Psoas muscle (tissue), 8 donors: ENCODE data around the gene DIS3. TPM values are rescaled to one million over a fixed set of nuclear protein-coding genes. Genes with fewer than 3 reads are reported as not detected.
A peak's percentile ranks its signal among the peaks of the same experiment; 100 is the strongest.
"Not testable (repeated sequence)": the region's sequence is repeated elsewhere in the genome, so short reads cannot be mapped to it uniquely, and the experiment has no call there.

Source experiments
- ATAC-seq, 4 donors: fragments of 200-7000 bp; cut with Tn5 transposase; one replicate each; pipeline ENCODE4 v1.9.1; 2020; ENCODE audit warnings: moderate library complexity in 3 of 4, mild to moderate bottlenecking in 2 of 4
- DNase-seq, 2 donors: peaks; one replicate each; pipeline ENCODE4 v3.0.0-alpha.2; 2020
- H3K27ac ChIP-seq: fragments of 200-600 bp; one replicate; pipeline ENCODE4 v1.8.0; 2022
- H3K27me3 ChIP-seq, 3 donors: fragments of 200-600 bp in 1 of 3; one replicate each; pipeline versions ENCODE4 v1.6.1 to v1.8.0; 2013 to 2022; ENCODE audit warnings: low read length in 2 of 3, mild to moderate bottlenecking in 2 of 3, moderate library complexity in 1 of 3; ENCODE audit not compliant: insufficient read depth in 3 of 3
- H3K36me3 ChIP-seq, 2 donors: fragments of 200-600 bp in 1 of 2; one replicate each; pipeline versions ENCODE4 v1.6.1 to v1.8.0; 2013 to 2022; ENCODE audit warnings: low read depth in 1 of 2, mild to moderate bottlenecking in 1 of 2, moderate library complexity in 1 of 2; ENCODE audit not compliant: insufficient read depth in 1 of 2
- H3K4me1 ChIP-seq: fragments of 200-600 bp; one replicate; pipeline ENCODE4 v1.8.0; 2022
- H3K4me3 ChIP-seq: fragments of 200-600 bp; one replicate; pipeline ENCODE4 v1.8.0; 2022; ENCODE audit warnings: mild to moderate bottlenecking
- H3K9me3 ChIP-seq: fragments of 200-600 bp; one replicate; pipeline ENCODE4 v1.8.0; 2022
- CTCF ChIP-seq: fragments of 200-600 bp; IDR thresholded peaks from one replicate; pipeline ENCODE4 v1.8.0; 2022; ENCODE audit warnings: antibody characterized with exemption
- WGBS, 3 donors: extraction: QIAGEN DNeasy Blood & Tissue Kit; methylation state at CpG; one replicate each; pipeline versions ENCODE4 v1.1.6 to v1.1.7; 2013; 5-methylcytosine and 5-hydroxymethylcytosine counted together
- intact Hi-C, 2 donors: fragments of 100-400 bp; cut with DNase I; formaldehyde crosslinking; loops; one replicate each; pipeline versions ENCODE4 v1.11.0 to v1.14.2; 2022
- polyA plus RNA-seq, 3 donors: library from polyadenylated mRNA; stranded (reverse); fragments of 200-250 nt; gene quantifications; one replicate each; pipeline ENCODE4 v1.2.3, GENCODE V29; 2013
- total RNA-seq, 4 donors: library from RNA; stranded (reverse); fragmentation: NEBNext Ultra II Directional in 2 of 4; extraction: Animal tissue kit (Norgen Biotek cat#: 25700) in 2 of 4; gene quantifications; one replicate each; pipeline versions ENCODE4 v1.2.1 to v1.2.4, GENCODE V29; 2021 to 2023
- donor health status: healthy with polysubstance abuse.
- donor health status: DM: no; HTN: no; CAD: no; lungs with moderate emphysema.
- donor health status: Bipolar disorder and iron deficiency.
- donor health status: healthy.
- donor health status: DM: yes; HTN: yes; CAD: no.
- donor health status: DM: no; HTN: no; CAD: no.
- donor health status: DM: no; HTN: no; CAD: no.
- donor health status: DM: yes; HTN: yes; CAD: no.

DIS3 gene
- total and polyA plus RNA-seq, 7 donors = 6.4 to 19.7 (median 13.4) TPM

- Histone ChIP-seq H3K4me1 (no peaks in the 10 kb centered on the region), H3K4me3 (no peak overlapping the region), H3K27me3 (no peaks in the 10 kb centered on the region), H3K9me3 (no peaks in the 10 kb centered on the region), H3K27ac (no peak overlapping the region), H3K36me3 (peaks cover 5 to 72% of the 10 kb centered on the region in 2 donors)
- intact Hi-C loops = no loop called here
- 61 to 70% (median 64%) methylated on average over 3 of the region's 3 CpGs for WGBS, 3 donors
- DNase-seq = no peak
- no peak for ATAC-seq
- no peak for TF ChIP-seq CTCF
Observed at GRCh38 chr13:72798817-72799216, 17.1 kb upstream of the DIS3 start.

GRCh38 chr13:72792640-72793039 lies 10.9 kb upstream of the DIS3 start:
- H3K27me3 ChIP-seq = no peaks in the 10 kb centered on the region
- TF ChIP-seq CTCF = no peak
- ATAC-seq = no peak
- H3K4me1 ChIP-seq = no peaks in the 10 kb centered on the region
- 97% methylated on average over 2 of the region's 2 CpGs for WGBS, 3 donors
- no peak overlapping the region for H3K27ac ChIP-seq
- H3K36me3 ChIP-seq = peaks cover 5 to 53% of the 10 kb centered on the region in 2 donors
- H3K9me3 ChIP-seq = no peaks in the 10 kb centered on the region
- DNase-seq = no peak
- intact Hi-C loops = no loop called here
- H3K4me3 ChIP-seq = no peak overlapping the region

- H3K9me3 ChIP-seq = no peaks in the 10 kb centered on the region
- DNase-seq (no peak), ATAC-seq (no peak)
- no peak overlapping the region for H3K27ac ChIP-seq
- peaks cover 0 to 57% of the 10 kb centered on the region in 2 donors for H3K36me3 ChIP-seq
- no peaks in the 10 kb centered on the region for H3K4me1 ChIP-seq
- intact Hi-C loops = no loop called here
- no peak overlapping the region for H3K4me3 ChIP-seq
- TF ChIP-seq CTCF = no peak
- 77 to 85% (median 79%) methylated on average over 1 of the region's 1 CpG for WGBS, 3 donors
- no peaks in the 10 kb centered on the region for H3K27me3 ChIP-seq
Observed at GRCh38 chr13:72788831-72789230, 7.1 kb upstream of the DIS3 start.

- DNase-seq, ATAC-seq, H3K27me3 ChIP-seq, H3K4me3 ChIP-seq, H3K27ac ChIP-seq, H3K9me3 ChIP-seq: not testable (repeated sequence)
- 92 to 93% (median 92%) methylated on average over 4 of the region's 4 CpGs for WGBS, 3 donors
- Histone ChIP-seq H3K36me3 (peaks cover 0 to 40% of the 10 kb centered on the region in 2 donors), H3K4me1 (peaks cover 19% of the 10 kb centered on the region)
- intact Hi-C loops = loop anchor here in 1 of 2 donors (5.0 kb wide), 1 partner anchor 57 kb away; the partner anchor contains the start of genes BORA and MZT1
Observed at GRCh38 chr13:72784679-72785078, 3.0 kb upstream of the DIS3 start.

- no peak for ATAC-seq
- no peak for DNase-seq
- peaks cover 25% of the 10 kb centered on the region for H3K4me1 ChIP-seq
- H3K9me3 ChIP-seq = no peaks in the 10 kb centered on the region
- H3K36me3 ChIP-seq = peaks cover under 1 to 47% of the 10 kb centered on the region in 2 donors
- WGBS, 3 donors = 5 to 9% (median 7%) methylated on average over 7 of the region's 7 CpGs
- peak overlapping the region; percentile 89 for H3K4me3 ChIP-seq
- H3K27ac ChIP-seq = peak overlapping the region; percentile 89
- no peak for TF ChIP-seq CTCF
- H3K27me3 ChIP-seq = no peaks in the 10 kb centered on the region
- intact Hi-C loops = loop anchor here (1.0 to 5.0 kb wide), 2 partner anchors 55 kb away; partner anchors contain the start of genes BORA (in 2 of the 2) and MZT1 (in 2 of the 2)
Observed at GRCh38 chr13:72782717-72783116, 1.0 kb upstream of the DIS3 start.
